ENCODE data around the gene PDIA5.
"Not testable (repeated sequence)": the region's sequence is repeated elsewhere in the genome, so short reads cannot be mapped to it uniquely, and the experiment has no call there.

Gene PDIA5

DNA sequence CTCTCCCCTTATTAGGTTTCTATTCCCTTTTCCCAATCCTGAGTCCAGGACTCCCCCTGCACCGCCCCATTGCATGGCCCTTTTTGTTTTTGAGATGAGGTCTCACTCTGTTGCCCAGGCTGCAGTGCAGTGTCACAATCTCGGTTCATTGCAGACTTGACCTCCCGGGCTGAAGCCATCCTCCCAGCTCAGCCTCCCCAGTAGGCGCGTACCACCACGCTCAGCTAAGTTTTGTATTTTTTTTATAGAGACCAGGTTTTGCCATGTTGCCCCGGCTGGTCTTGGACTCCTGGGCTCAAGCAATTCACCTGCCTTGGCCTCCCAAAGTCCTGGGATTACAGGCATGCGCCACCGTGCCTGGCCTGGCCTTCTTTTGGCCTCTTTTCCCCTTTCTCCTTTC, 29.3 kb downstream of the PDIA5 start:
- DNase-seq = no peak

DNA sequence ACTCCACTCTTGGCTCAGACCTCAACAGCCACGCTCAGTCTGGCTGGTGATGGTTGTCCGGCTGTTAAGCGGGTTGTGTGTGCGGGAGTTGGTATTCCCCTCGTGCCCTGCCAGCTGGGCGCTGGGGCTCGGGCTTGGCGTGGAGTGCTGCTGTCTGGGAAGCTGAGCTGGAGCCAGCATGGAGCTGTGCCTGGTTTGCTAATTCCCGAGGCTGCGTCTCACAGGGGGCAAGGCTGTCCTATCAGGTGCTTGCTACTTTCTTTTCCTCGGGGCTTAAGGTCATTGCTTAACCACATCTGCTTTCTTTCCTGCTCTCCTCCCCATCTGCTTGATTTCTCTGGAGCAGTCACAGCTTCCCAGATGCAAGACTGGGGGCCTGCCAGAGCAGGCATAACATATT, 29.9 kb downstream of the PDIA5 start:
- no peak for DNase-seq

GRCh38 chr3:123098426-123099330, 31.9 kb downstream of the PDIA5 start:
- DNase-seq = no peak

GRCh38 chr3:123099331-123100192, 32.7 kb downstream of the PDIA5 start:
- DNase-seq = no peak

- no peak for DNase-seq
These were observed 33.5 kb downstream of the PDIA5 start for GRCh38 chr3:123100193-123100776.

- no peak for DNase-seq
These were observed 35.4 kb downstream of the PDIA5 start for GRCh38 chr3:123102249-123102648.

DNA sequence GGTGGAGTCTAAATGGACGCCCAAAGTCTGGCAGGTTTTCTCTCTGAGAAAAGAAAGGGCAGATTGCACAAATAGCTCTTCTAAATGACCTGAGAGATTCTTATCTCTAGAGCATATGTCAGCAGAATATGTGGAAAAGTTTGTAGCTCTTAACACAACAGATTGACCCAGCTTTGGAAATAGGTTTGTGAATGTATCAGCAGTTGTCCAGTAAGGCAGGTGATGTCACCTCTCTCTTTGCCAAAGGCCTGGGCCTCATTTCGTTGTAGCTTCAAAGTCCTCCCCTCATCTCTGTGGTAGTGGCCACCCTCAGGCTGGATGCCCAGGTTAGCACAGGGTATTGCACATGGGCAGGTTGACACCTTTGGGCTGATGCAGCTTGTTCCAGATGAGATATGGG, 36.0 kb downstream of the PDIA5 start:
- DNase-seq = no peak

DNA sequence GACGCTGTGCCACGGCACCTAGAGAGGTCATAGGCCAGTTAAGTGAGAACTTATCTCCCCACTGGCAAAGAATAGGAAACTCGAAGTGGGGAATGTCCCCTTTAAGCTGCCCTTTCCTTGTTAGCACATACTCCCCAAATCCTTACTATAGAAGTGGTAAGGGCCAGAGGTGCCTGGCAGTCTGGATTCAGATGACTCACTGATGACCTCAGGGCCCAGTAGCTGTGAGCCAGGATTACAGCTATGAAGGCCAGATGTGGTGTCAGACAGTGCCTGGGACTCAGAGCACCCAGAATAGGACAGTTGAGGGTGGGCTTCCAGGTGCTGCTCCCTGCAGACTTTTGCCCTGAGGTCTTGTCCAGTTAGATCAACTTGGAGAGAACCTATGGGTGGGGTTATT, 37.7 kb downstream of the PDIA5 start:
- DNase-seq = peak; percentile 3

- no peak for DNase-seq
These were observed 38.7 kb downstream of the PDIA5 start for GRCh38 chr3:123105201-123106189.

GRCh38 chr3:123110282-123110975, 43.6 kb downstream of the PDIA5 start:
- DNase-seq = no peak

DNA sequence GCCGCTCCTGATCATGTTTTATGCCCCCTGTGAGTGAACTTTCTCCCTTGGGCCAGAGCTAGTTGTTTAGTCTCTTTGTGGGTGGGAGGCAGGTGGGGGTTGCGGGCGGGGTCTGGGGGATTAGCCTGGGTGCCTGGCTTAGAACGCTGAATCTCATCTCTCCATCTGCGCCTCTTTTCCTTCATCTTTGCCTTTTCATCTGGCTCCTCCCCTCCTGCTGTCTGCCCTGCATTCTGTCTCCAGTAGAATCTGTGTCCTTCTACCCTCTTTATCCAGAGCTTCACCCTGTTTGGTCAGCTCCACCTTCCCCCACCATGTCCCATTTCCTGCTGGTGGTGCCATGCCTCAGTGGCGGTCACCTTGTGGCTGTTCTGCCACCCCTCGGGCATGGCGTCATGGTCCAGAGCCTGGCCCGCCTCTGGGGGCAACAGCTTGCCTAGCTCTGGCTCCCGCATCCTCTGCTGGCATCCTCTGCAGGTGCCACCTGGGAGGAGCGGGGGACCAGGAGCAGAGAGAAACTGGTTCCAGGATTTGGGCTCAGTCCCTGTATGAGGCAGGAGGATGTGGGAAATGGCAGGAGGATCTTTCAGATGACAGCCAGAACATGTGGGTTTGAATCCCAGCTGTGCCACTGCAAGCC, 44.3 kb downstream of the PDIA5 start:
- DNase-seq = no peak

DNA sequence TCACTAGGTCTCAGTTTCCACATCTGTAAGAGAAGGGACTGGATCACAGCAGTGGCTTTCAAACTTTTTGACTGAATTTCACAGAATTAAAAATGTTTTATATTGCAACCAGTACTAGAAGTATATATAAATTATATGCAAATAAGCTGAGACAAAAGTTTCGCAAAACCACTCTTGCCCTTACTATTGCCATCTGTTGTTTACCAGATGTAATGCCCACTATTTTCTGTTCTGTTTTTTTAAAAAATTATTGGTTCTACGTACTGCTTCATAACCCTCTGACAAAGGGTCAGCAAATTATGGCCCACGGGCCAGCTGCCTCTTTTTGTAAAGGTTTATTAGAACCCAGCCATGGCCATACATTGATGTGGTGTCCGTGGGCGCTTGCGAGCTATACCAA, 44.8 kb downstream of the PDIA5 start:
- DNase-seq = no peak

- DNase-seq = no peak
These were observed 45.4 kb downstream of the PDIA5 start for GRCh38 chr3:123112232-123112631.

DNA sequence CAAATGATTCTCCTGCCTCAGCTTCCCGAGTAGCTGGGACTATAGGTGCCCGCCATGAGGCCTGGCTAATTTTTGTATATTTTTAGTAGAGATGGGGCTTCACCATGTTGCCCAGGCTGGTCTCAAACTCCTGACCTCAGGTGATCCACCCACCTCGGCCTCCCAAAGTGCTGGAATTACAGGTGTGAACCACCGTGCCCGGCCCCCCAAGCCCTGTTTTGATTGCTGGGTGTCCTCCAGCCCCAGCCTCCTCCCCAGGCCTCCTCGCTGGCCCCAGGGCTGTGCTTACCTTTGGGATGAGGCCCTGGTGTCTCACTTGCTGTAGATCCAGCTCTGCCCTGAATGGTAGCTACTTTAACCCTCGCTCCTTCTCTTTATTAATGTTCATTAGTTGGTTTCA, 45.8 kb downstream of the PDIA5 start:
- not testable (repeated sequence) for DNase-seq

- no peak for DNase-seq
These were observed 47.1 kb downstream of the PDIA5 start for GRCh38 chr3:123113889-123114450.

DNA sequence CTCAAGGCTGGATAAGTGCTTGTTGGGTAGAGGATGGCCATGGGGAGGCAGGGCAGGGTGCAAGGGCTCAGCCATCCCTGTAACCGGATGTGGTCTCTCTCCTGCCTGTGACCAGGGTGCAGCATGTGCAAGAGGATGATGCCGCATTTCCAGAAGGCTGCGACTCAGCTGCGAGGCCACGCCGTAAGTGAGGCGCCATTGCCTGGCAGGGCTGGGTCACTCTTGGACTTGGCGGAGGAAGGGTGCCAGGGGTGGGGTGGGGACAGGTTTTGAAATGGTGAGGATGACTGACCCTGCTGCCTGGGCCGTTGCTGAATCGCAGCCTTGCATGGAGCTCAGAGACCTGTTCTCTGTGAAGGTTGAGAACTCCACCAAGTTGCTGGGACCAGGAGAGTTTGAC, 49.3 kb downstream of the PDIA5 start:
- DNase-seq = no peak

DNA sequence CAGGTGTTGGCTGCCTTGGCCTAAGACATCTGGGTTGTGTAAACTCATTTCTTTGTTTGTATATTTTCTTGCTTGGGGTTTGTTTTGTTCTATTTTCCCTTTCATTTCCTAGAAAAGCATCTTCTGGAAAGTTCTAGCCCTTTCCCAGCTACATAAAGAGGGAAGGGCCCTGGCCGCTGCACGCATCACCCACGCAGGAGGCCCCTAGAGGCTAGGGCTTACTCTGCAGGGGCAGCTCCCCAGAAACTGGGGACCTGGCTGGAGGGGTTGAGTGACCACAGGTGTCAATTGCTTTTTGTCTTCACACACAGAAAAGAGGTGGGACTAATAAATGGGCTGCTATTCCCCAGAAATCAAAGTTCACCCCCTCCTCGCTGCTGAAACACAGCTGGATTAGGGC, 52.6 kb downstream of the PDIA5 start:
- no peak for DNase-seq

- DNase-seq = no peak
These were observed 53.0 kb downstream of the PDIA5 start for GRCh38 chr3:123119802-123120201.

DNA sequence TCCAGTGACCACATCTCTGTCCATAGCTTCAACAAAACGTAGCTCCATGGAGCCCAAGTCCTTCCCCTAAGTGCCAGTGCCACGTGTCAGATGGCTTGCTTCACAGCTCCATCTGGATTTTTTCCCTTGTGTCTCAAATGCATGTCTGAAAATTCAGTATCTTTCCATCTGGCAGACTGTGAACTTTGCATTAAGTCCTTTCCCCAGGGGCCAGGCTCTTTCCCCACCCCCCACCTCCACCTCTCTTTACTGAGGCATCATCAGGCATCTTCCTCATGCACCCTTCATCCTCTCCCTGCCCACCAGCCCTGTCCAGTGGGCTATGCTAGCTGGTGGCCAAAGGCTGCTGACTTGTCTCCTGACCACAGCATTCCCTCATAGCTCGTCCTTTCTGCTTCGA, 53.7 kb downstream of the PDIA5 start:
- DNase-seq = no peak

- DNase-seq = no peak
These were observed 55.2 kb downstream of the PDIA5 start for GRCh38 chr3:123122057-123122456.
